H1 (cell line): ENCODE results near the gene ANKRD29. TPM values are rescaled to one million over a fixed set of nuclear protein-coding genes. Genes with fewer than 3 reads are reported as not detected.

Experiments used
- CTCF ChIA-PET: fragments of 300-600 bp; sonication (Branson Sonifier 250); formaldehyde crosslinking; loops from one replicate; lab custom pipeline; 2021; ENCODE audit not compliant: partially characterized antibody; lab: Charles Lee
- POLR2A ChIA-PET: fragments of 300-600 bp; sonication (Branson Sonifier 250); formaldehyde crosslinking; loops from one replicate; lab custom pipeline; 2021; ENCODE audit warnings: inconsistent platforms; ENCODE audit not compliant: partially characterized antibody; lab: Charles Lee
- DNase-seq, 2 experiments: peaks; one replicate each; pipeline versions ENCODE4 v3.0.0 to v3.0.0-alpha.2; 2010 to 2022; ENCODE audit warnings: low spot score in 2 of 2, low read depth in 1 of 2, mixed read lengths in 1 of 2
- FAIRE-seq: peaks from 2 replicates; lab custom pipeline; 2011; peaks lifted over from hg19 to GRCh38; lab: Jason Lieb, UNC
- H2AFZ ChIP-seq: 2 replicates; pipeline ENCODE4 v1.8.1; 2012; ENCODE audit warnings: low read length, inconsistent platforms
- H2AK5ac ChIP-seq: 2 replicates; pipeline ENCODE4 v1.6.1; 2013; ENCODE audit warnings: low read depth, low read length
- H2BK120ac ChIP-seq: replicated peaks from 2 replicates; pipeline ENCODE3; 2013; ENCODE audit warnings: low read depth, low read length, inconsistent platforms
- H2BK12ac ChIP-seq: 2 replicates; pipeline ENCODE4 v1.6.1; 2013; ENCODE audit warnings: low read depth, low read length
- H2BK15ac ChIP-seq: 2 replicates; pipeline ENCODE4 v1.6.1; 2013; ENCODE audit warnings: low read length
- H2BK20ac ChIP-seq: 2 replicates; pipeline ENCODE4 v1.6.1; 2013; ENCODE audit warnings: low read length
- H2BK5ac ChIP-seq: 2 replicates; pipeline ENCODE4 v1.6.1; 2013; ENCODE audit warnings: low read depth, low read length
- H3K14ac ChIP-seq: 2 replicates; pipeline ENCODE4 v1.6.1; 2013; ENCODE audit warnings: inconsistent platforms; ENCODE audit not compliant: insufficient read length
- H3K18ac ChIP-seq: 2 replicates; pipeline ENCODE4 v1.6.1; 2013; ENCODE audit warnings: low read length; ENCODE audit errors: extremely low read depth
- H3K23ac ChIP-seq: 2 replicates; pipeline ENCODE4 v1.6.1; 2013; ENCODE audit warnings: inconsistent platforms; ENCODE audit not compliant: insufficient read length
- H3K23me2 ChIP-seq: 2 replicates; pipeline ENCODE4 v1.6.1; 2013; ENCODE audit warnings: low read depth, low read length
- H3K27ac ChIP-seq: 2 replicates; pipeline ENCODE4 v1.6.1; 2011; ENCODE audit warnings: low read depth, low read length, inconsistent platforms
- H3K27me3 ChIP-seq, 4 experiments: replicated peaks in 1 of 4; 1 replicate in 1 of 4; 2 replicates in 3 of 4; pipeline versions ENCODE4 v1.6.1 to v1.8.1; 2011 to 2013; ENCODE audit warnings: low read length in 3 of 4, mild to moderate bottlenecking in 3 of 4, inconsistent platforms in 2 of 4, mixed read lengths in 2 of 4, moderate library complexity in 1 of 4; ENCODE audit not compliant: control insufficient read depth in 3 of 4, insufficient read depth in 3 of 4; ENCODE audit errors: extremely low read depth in 1 of 4
- H3K36me3 ChIP-seq, 4 experiments: 2 replicates each; pipeline versions ENCODE4 v1.6.1 to v1.8.1; 2011 to 2013; ENCODE audit warnings: mild to moderate bottlenecking in 4 of 4, low read length in 3 of 4, moderate library complexity in 2 of 4, control low read depth in 1 of 4, inconsistent platforms in 1 of 4; ENCODE audit not compliant: insufficient read depth in 4 of 4, control insufficient read depth in 2 of 4
- H3K4ac ChIP-seq: replicated peaks from 2 replicates; pipeline ENCODE3; 2013; ENCODE audit warnings: low read length, low read depth, mixed read lengths, inconsistent platforms; ENCODE audit not compliant: insufficient read length
- H3K4me1 ChIP-seq, 4 experiments: replicated peaks in 1 of 4; 1 replicate in 1 of 4; 2 replicates in 3 of 4; pipeline versions ENCODE4 v1.6.1 to v1.8.1; 2011 to 2013; ENCODE audit warnings: low read length in 3 of 4, inconsistent platforms in 2 of 4, mixed read lengths in 1 of 4; ENCODE audit not compliant: insufficient read depth in 4 of 4, control insufficient read depth in 3 of 4
- H3K4me2 ChIP-seq, 2 experiments: 2 replicates each; pipeline versions ENCODE4 v1.6.1 to v1.8.1; 2011 to 2013; ENCODE audit warnings: low read depth in 2 of 2, low read length in 2 of 2, control low read depth in 1 of 2, inconsistent platforms in 1 of 2, mild to moderate bottlenecking in 1 of 2; ENCODE audit not compliant: insufficient read depth in 1 of 2
- H3K4me3 ChIP-seq, 4 experiments: fragments of 200-600, 300-600 bp in 1 of 4; sonication (generic), shearing (Covaris generic), sonication (Bioruptor Twin) in 1 of 4; 2 replicates each; pipeline versions ENCODE4 v1.5.1 to v1.8.1; 2011 to 2016; ENCODE audit warnings: low read length in 4 of 4, low read depth in 3 of 4, control low read depth in 2 of 4, inconsistent platforms in 2 of 4, mild to moderate bottlenecking in 2 of 4, mixed read lengths in 1 of 4, moderate library complexity in 1 of 4; ENCODE audit not compliant: insufficient read depth in 2 of 4; ENCODE audit errors: extremely low read depth in 1 of 4
- H3K56ac ChIP-seq: replicated peaks from 2 replicates; pipeline ENCODE3; 2013; ENCODE audit warnings: low read depth, mild to moderate bottlenecking, mixed read lengths, low read length, inconsistent platforms; ENCODE audit not compliant: insufficient read length
- H3K79me1 ChIP-seq: 2 replicates; pipeline ENCODE4 v1.6.1; 2013; ENCODE audit warnings: low read depth, low read length, control low read depth
- H3K79me2 ChIP-seq, 2 experiments: 2 replicates each; pipeline versions ENCODE4 v1.6.1 to v1.8.1; 2012 to 2013; ENCODE audit warnings: low read length in 2 of 2, mild to moderate bottlenecking in 2 of 2, inconsistent platforms in 1 of 2; ENCODE audit not compliant: insufficient read depth in 2 of 2, control insufficient read depth in 1 of 2
- H3K9ac ChIP-seq, 4 experiments: replicated peaks in 1 of 4; 1 replicate in 1 of 4; 2 replicates in 3 of 4; pipeline versions ENCODE4 v1.6.1 to v1.8.1; 2011 to 2013; ENCODE audit warnings: low read depth in 3 of 4, low read length in 3 of 4, control low read depth in 2 of 4, mild to moderate bottlenecking in 2 of 4, moderate library complexity in 2 of 4, inconsistent platforms in 1 of 4; ENCODE audit errors: extremely low read depth in 1 of 4
- H3K9me3 ChIP-seq, 2 experiments: 2 replicates each; pipeline versions ENCODE4 v1.6.1 to v1.8.1; 2012 to 2013; ENCODE audit warnings: mild to moderate bottlenecking in 2 of 2, moderate library complexity in 2 of 2, control low read depth in 1 of 2, inconsistent platforms in 1 of 2, low read depth in 1 of 2, low read length in 1 of 2, mixed read lengths in 1 of 2; ENCODE audit not compliant: insufficient read depth in 2 of 2
- H4K20me1 ChIP-seq, 2 experiments: replicated peaks in 1 of 2; 2 replicates each; pipeline versions ENCODE3 to v1.8.1; 2011 to 2013; ENCODE audit warnings: inconsistent platforms in 2 of 2, low read length in 2 of 2, mild to moderate bottlenecking in 1 of 2; ENCODE audit not compliant: insufficient read depth in 2 of 2, control insufficient read depth in 1 of 2
- H4K5ac ChIP-seq: 2 replicates; pipeline ENCODE4 v1.6.1; 2013; ENCODE audit warnings: low read length, low read depth, mixed read lengths, inconsistent platforms; ENCODE audit not compliant: insufficient read length
- H4K8ac ChIP-seq: 2 replicates; pipeline ENCODE4 v1.8.0; 2013; ENCODE audit warnings: mild to moderate bottlenecking, moderate library complexity, low read length, inconsistent platforms; ENCODE audit not compliant: insufficient read depth; ENCODE audit errors: extremely low read depth
- H4K91ac ChIP-seq: replicated peaks from 2 replicates; pipeline ENCODE3; 2013; ENCODE audit warnings: low read length, mixed read lengths, inconsistent platforms; ENCODE audit not compliant: insufficient read length
- JUND ChIP-seq: IDR thresholded peaks from 2 replicates; pipeline ENCODE4 v1.6.1; 2011; ENCODE audit warnings: mild to moderate bottlenecking, improper control_type of control experiment, low read length
- TEAD4 ChIP-seq: IDR thresholded peaks from 2 replicates; pipeline ENCODE4 v1.6.1; 2012; ENCODE audit warnings: low read depth, low read length, inconsistent platforms, mixed read lengths
- WGBS, 2 experiments: shearing (Covaris generic) in 1 of 2; methylation state at CpG; one replicate each; pipeline versions ENCODE4 v1.1.6 to v1.1.7; 2013 to 2015; ENCODE audit warnings: low lambda C conversion rate in 2 of 2, mixed read lengths in 2 of 2, inconsistent platforms in 1 of 2, low coverage in 1 of 2, missing lambda C conversion rate in 1 of 2; ENCODE audit not compliant: insufficient replicate concordance in 2 of 2, insufficient coverage in 1 of 2, insufficient read length in 1 of 2; ENCODE audit errors: extremely low coverage in 1 of 2, missing lambda C conversion rate in 1 of 2; 5-methylcytosine and 5-hydroxymethylcytosine counted together
- polyA plus RNA-seq, 7 experiments: library from polyadenylated mRNA; depleted of rRNA in 3 of 7; stranded (reverse) in 5 of 7; unstranded in 2 of 7; fragments of >200 nt in 5 of 7; fragments of 200-250 nt in 2 of 7; gene quantifications; 1 replicate in 5 of 7; 2 replicates in 1 of 7; 4 replicates in 1 of 7; pipeline versions ENCODE4 v1.2.1 to v1.2.3, GENCODE V29; 2011 to 2013; ENCODE audit warnings: missing spikeins in 2 of 7, mixed read lengths in 2 of 7
- total RNA-seq: library from RNA; stranded (reverse); fragmentation: NEBNext Ultra II Directional; extraction: Animal tissue kit (Norgen Biotek cat#: 25700); gene quantifications from 2 replicates; pipeline ENCODE4 v1.2.1, GENCODE V29; 2021

The ANKRD29 gene
- total and polyA plus RNA-seq, 2 of the 8 experiments (the other 6 are each of a cell fraction or from before 2014, with no cell fraction given) = 3.0 to 7.3 TPM

DNA sequence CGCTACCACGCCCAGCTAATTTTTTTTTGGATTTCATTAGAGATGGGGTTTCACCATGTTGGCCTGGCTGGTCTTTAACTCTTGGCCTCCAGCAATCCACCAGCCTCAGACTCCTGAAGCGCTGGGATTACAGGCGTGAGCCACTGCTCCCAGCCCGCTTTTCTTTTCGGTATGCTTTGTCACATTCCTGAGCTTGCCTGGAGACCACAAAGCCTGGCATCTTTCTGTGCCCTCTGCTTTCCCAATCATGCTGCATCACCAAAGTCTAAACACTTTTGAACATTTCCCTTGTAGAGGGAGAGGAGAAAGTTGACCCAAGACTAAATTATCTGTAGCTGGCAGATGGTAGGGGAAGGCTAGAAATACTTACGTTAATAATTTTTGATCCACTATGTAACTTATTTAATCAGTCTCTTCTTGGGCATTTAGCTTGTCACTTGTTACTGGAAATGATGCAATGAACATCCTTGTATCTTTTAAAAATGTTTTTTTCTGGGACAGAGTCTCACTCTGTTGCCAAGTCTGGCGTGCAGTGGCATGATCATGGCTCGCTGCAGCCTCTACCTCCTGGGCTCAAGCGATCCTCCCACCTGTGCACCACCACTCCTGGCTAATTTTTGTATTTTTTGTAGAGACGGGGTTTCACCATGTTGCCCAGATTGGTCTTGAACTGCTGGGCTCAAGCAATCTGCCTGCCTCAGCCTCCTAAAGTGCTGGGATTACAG is 73.7 kb downstream of the ANKRD29 start:
- H3K4me3 ChIP-seq = no peak overlapping the region
- no peak overlapping the region for H3K27ac ChIP-seq
- H3K4ac ChIP-seq = no peak overlapping the region
- TF ChIP-seq TEAD4 (0 out of 2 replicates have a peak, but pooled peaks have one; percentile 38), JUND (no peak)
- no peak overlapping the region for H3K14ac ChIP-seq
- no peak for DNase-seq
- no peak for FAIRE-seq
- H3K4me2 ChIP-seq = no peak overlapping the region
- CTCF ChIA-PET = interaction anchor here (0.5 to 1.8 kb wide), 11 partner anchors 10 to 147 kb away, joined by 3 to 5 read pairs (median 3); no protein-coding TSS in a partner anchor
- no peak overlapping the region for H3K23ac ChIP-seq
- H2AFZ ChIP-seq = peak overlapping the region; percentile 27; the same call in 1 of the 2 replicates
- H3K27me3 ChIP-seq = peaks cover 0 to 2% (median 0%) of the 10 kb centered on the region in 4 experiments; a peak in 1 of 7 replicates
- H3K9ac ChIP-seq = no peak overlapping the region; a peak in 1 of 7 replicates
- H2BK15ac ChIP-seq = no peak overlapping the region
- H3K79me1 ChIP-seq = peaks cover 10% of the 10 kb centered on the region
- H3K9me3 ChIP-seq = no peaks in the 10 kb centered on the region
- POLR2A ChIA-PET = interaction anchor here (0.6 to 1.3 kb wide), 4 partner anchors 8 to 127 kb away, joined by 3 to 4 read pairs (median 3); no protein-coding TSS in a partner anchor
- no peaks in the 10 kb centered on the region for H4K20me1 ChIP-seq
- H3K79me2 ChIP-seq = peaks cover 0 to 16% of the 10 kb centered on the region in 2 experiments; a peak in 2 of 4 replicates
- H3K18ac ChIP-seq = no peak overlapping the region
- no peak overlapping the region for H4K8ac ChIP-seq
- peaks cover 0 to 2% (median 0%) of the 10 kb centered on the region in 4 experiments; a peak in 1 of 7 replicates for H3K4me1 ChIP-seq
- H2AK5ac ChIP-seq = no peak overlapping the region
- H2BK12ac ChIP-seq = no peak overlapping the region
- peaks cover 9% of the 10 kb centered on the region for H3K23me2 ChIP-seq
- H4K91ac ChIP-seq = no peak overlapping the region
- H2BK120ac ChIP-seq = no peak overlapping the region
- no peak overlapping the region for H2BK20ac ChIP-seq
- H2BK5ac ChIP-seq = no peak overlapping the region
- H4K5ac ChIP-seq = no peak overlapping the region
- WGBS, 2 experiments = 74% methylated on average over 11 of the region's 11 CpGs; no CpG with 5 or more reads in 1 of the 2 experiments
- H3K56ac ChIP-seq = no peak overlapping the region
- H3K36me3 ChIP-seq = no peaks in the 10 kb centered on the region
